GM23248 (cell line): ENCODE data around the gene AGTR1. TPM values are rescaled to one million over a fixed set of nuclear protein-coding genes. Genes with fewer than 3 reads are reported as not detected.

Source experiments
- DNase-seq: peaks from one replicate; pipeline ENCODE4 v3.0.0-alpha.2; 2015
- H2AFZ ChIP-seq: fragments of 200-600 bp; sonication (generic); 2 replicates; pipeline ENCODE4 v1.6.1; 2016; ENCODE audit warnings: antibody characterized with exemption
- H3F3A ChIP-seq: fragments of 200-600 bp; sonication (generic); 2 replicates; pipeline ENCODE4 v1.6.1; 2016; ENCODE audit warnings: mild to moderate bottlenecking, antibody characterized with exemption, mixed run types; ENCODE audit not compliant: insufficient read depth
- H3K27ac ChIP-seq: fragments of 200-600 bp; sonication (generic); 2 replicates; pipeline ENCODE4 v1.5.1; 2016; ENCODE audit warnings: mild to moderate bottlenecking
- H3K27me3 ChIP-seq: fragments of 200-600 bp; sonication (generic); replicated peaks from 2 replicates; pipeline ENCODE4 v1.6.1; 2016; ENCODE audit warnings: mild to moderate bottlenecking; ENCODE audit not compliant: insufficient read depth
- H3K36me3 ChIP-seq: fragments of 200-600 bp; sonication (generic); 2 replicates; pipeline ENCODE4 v1.6.1; 2016; ENCODE audit warnings: low read depth, mild to moderate bottlenecking
- H3K4me1 ChIP-seq: fragments of 200-600 bp; sonication (generic); 2 replicates; pipeline ENCODE4 v1.6.1; 2016; ENCODE audit warnings: mild to moderate bottlenecking; ENCODE audit not compliant: insufficient read depth
- H3K4me2 ChIP-seq: fragments of 200-600 bp; sonication (generic); one replicate; pipeline ENCODE4 v1.6.1; 2016; ENCODE audit warnings: mild to moderate bottlenecking; ENCODE audit not compliant: unreplicated experiment
- H3K4me3 ChIP-seq: fragments of 200-600 bp; sonication (generic); 2 replicates; pipeline ENCODE4 v1.5.1; 2016; ENCODE audit warnings: mild to moderate bottlenecking
- H3K79me2 ChIP-seq: fragments of 200-600 bp; sonication (generic); 2 replicates; pipeline ENCODE4 v1.6.1; 2016; ENCODE audit warnings: mild to moderate bottlenecking; ENCODE audit not compliant: insufficient read depth
- H3K9ac ChIP-seq: fragments of 200-600 bp; sonication (generic); 2 replicates; pipeline ENCODE4 v1.6.1; 2016; ENCODE audit warnings: mild to moderate bottlenecking
- H3K9me2 ChIP-seq: fragments of 200-600 bp; sonication (generic); 2 replicates; pipeline ENCODE4 v1.6.1; 2016; ENCODE audit warnings: mixed run types, mild to moderate bottlenecking, moderate library complexity; ENCODE audit not compliant: insufficient read depth
- H3K9me3 ChIP-seq: fragments of 200-600 bp; sonication (generic); one replicate; pipeline ENCODE4 v1.6.1; 2017; ENCODE audit warnings: low read depth
- H4K20me1 ChIP-seq: fragments of 200-600 bp; sonication (generic); 2 replicates; pipeline ENCODE4 v1.6.0; 2016; ENCODE audit not compliant: insufficient read depth
- EZH2 ChIP-seq: fragments of 200-600 bp; sonication (generic); IDR thresholded peaks from 2 replicates; pipeline ENCODE4 v1.6.1; 2018; ENCODE audit warnings: antibody characterized with exemption, mild to moderate bottlenecking; ENCODE audit not compliant: insufficient read depth, poor library complexity, severe bottlenecking
- EZH2phosphoT487 ChIP-seq: fragments of 200-600 bp; sonication (generic); IDR thresholded peaks from 2 replicates; pipeline ENCODE4 v1.6.1; 2018; ENCODE audit warnings: antibody characterized with exemption, moderate library complexity, mild to moderate bottlenecking, low read depth; ENCODE audit not compliant: insufficient read depth
- WGBS, 2 experiments: methylation state at CpG; one replicate each; pipeline ENCODE4 v1.1.6; 2015 to 2017; ENCODE audit warnings: low lambda C conversion rate in 2 of 2, low coverage in 1 of 2; ENCODE audit errors: missing lambda C conversion rate in 2 of 2; 5-methylcytosine and 5-hydroxymethylcytosine counted together
- in situ Hi-C: fragments of 300-500 bp; cut with MboI; formaldehyde crosslinking; loops from 2 replicates; pipeline ENCODE4 v1.15.0; 2020
- polyA plus RNA-seq: library from polyadenylated mRNA; unstranded; fragments of >200 nt; fragmentation: Nextera tagmentation; extraction: Ambion mirVana; gene quantifications from 2 replicates; pipeline ENCODE4 v1.2.1, GENCODE V29; 2016
- small RNA-seq: library from RNA; depleted of rRNA; stranded (forward); fragments of <200 nt; gene quantifications from one replicate; pipeline ENCODE3, GENCODE V24; 2014; ENCODE audit warnings: low read depth, low replicate concordance
- total RNA-seq: library from RNA; depleted of rRNA; stranded (reverse); fragments of >200 nt; shearing (Covaris generic); gene quantifications from 2 replicates; pipeline ENCODE4 v1.2.3, GENCODE V29; 2014; rRNA removed

The AGTR1 gene
- total and polyA plus RNA-seq, 2 experiments from 2014 or later = 4.0 TPM

DNA sequence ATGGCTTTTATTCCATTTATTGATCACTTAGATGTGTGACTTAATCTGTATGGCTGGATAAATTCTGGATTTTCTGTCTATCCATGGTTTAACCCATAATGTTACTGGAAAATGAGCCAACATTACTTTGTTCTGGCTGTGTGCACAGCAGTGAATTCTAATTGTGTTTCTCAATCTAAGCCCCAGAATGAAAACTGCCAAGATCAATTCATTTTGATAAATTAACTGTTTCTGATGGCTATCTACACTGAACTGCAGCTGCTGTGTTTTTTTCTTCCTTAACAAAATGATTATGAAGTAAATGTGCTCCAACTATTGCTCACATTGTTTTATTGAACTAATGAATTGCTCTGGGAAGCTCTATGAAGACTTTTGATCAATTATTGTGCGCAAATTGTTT, 94.2 kb downstream of the AGTR1 start:
- H3F3A ChIP-seq = no peaks in the 10 kb centered on the region
- no peak overlapping the region for H3K4me2 ChIP-seq
- no peak overlapping the region for H3K4me3 ChIP-seq
- no peaks in the 10 kb centered on the region for H4K20me1 ChIP-seq
- no peaks in the 10 kb centered on the region for H3K4me1 ChIP-seq
- no peak for TF ChIP-seq EZH2phosphoT487
- TF ChIP-seq EZH2 = no peak
- H3K27ac ChIP-seq = no peak overlapping the region
- no peak for DNase-seq
- no peaks in the 10 kb centered on the region for H3K36me3 ChIP-seq
- in situ Hi-C loops = no loop called here
- no peaks in the 10 kb centered on the region for H3K9me2 ChIP-seq
- no peak overlapping the region for H3K9ac ChIP-seq
- no peaks in the 10 kb centered on the region for H3K79me2 ChIP-seq
- H3K27me3 ChIP-seq = no peaks in the 10 kb centered on the region
- WGBS, 2 experiments = 96 to 100% methylated on average over 1 of the region's 1 CpG
- no peaks in the 10 kb centered on the region for H3K9me3 ChIP-seq
- H2AFZ ChIP-seq = no peak overlapping the region

- TF ChIP-seq EZH2 (no peak), EZH2phosphoT487 (no peak)
- 42 to 43% methylated on average over 1 of the region's 1 CpG for WGBS, 2 experiments
- no peak for DNase-seq
- Histone ChIP-seq H3K9me2 (no peaks in the 10 kb centered on the region), H3K4me2 (no peak overlapping the region), H3K9ac (no peak overlapping the region), H3K36me3 (no peaks in the 10 kb centered on the region), H3K9me3 (no peaks in the 10 kb centered on the region), H2AFZ (no peak overlapping the region), H3K4me1 (no peaks in the 10 kb centered on the region), H4K20me1 (no peaks in the 10 kb centered on the region), H3F3A (no peaks in the 10 kb centered on the region), H3K79me2 (no peaks in the 10 kb centered on the region), H3K27me3 (no peaks in the 10 kb centered on the region), H3K27ac (no peak overlapping the region), H3K4me3 (no peak overlapping the region)
- in situ Hi-C loops = no loop called here
Observed at GRCh38 chr3:148792516-148792915, 94.8 kb downstream of the AGTR1 start.

Small RNA genes within 50 kb of the gene (small RNA-seq; reads per million reads assigned to genes)
- not detected for gene RPL38P1

Other genes with a start within 250 kb of the AGTR1 start
- gene CPB1, start 129.9 kb downstream of the AGTR1 start, total RNA-seq = not detected in 2 replicates
- not detected in 2 replicates for gene CPB1, start 129.9 kb downstream of the AGTR1 start, polyA plus RNA-seq
- not detected in 2 replicates for gene CPA3, start 167.4 kb downstream of the AGTR1 start, total RNA-seq
- not detected in 2 replicates for gene CPA3, start 167.4 kb downstream of the AGTR1 start, polyA plus RNA-seq